GM18867 (cell line): ENCODE data around the gene CDC42EP2.

Experiments
- ATAC-seq: cut with Tn5 transposase; IDR thresholded peaks from one replicate; pipeline ENCODE4 v1.9.1; 2021; ENCODE audit warnings: mild to moderate bottlenecking, moderate library complexity; ENCODE audit not compliant: unreplicated experiment

The CDC42EP2 gene, protein sequence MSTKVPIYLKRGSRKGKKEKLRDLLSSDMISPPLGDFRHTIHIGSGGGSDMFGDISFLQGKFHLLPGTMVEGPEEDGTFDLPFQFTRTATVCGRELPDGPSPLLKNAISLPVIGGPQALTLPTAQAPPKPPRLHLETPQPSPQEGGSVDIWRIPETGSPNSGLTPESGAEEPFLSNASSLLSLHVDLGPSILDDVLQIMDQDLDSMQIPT

DNA sequence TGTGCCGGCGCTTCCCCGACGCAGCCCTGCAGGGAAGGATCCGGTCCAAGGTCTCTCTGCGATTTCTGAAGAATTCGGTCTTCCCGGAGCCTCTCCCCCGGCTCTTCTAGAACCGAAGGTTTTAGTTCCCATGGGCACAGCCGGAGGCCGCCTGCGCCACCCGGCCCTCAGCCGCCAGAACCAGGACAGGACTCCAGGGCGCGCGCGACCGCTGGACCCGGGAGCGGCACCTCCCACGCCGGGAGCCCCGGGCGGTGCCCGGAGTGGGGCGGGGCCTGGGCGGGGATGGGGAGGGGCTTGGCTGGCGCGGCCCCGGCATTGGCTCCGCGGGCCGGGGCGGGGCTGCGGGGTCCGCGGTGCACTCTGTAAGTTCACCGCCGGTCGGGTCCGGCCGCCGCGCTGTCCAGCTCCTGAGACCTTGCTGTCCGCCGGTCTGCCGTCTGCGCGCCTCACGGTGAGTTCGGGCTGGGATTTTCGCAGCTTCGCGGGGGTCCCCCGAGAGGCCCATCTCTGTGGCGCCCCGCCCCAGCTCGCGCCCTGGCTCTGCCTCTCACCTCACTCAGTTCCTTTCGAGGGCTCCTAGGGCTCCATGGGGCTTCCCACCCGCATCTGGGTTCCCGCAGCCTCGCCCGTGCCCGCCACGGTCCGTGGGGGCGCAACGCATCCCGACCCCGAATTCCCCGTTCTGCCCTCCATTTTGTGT lies at the start of gene CDC42EP2:
CDC42EP2 (plus strand) TSS at position 366 of the 703 bp plus-strand sequence. CDS start 6,033 bp downstream, outside the sequence.
- peak; percentile 83 for ATAC-seq

DNA sequence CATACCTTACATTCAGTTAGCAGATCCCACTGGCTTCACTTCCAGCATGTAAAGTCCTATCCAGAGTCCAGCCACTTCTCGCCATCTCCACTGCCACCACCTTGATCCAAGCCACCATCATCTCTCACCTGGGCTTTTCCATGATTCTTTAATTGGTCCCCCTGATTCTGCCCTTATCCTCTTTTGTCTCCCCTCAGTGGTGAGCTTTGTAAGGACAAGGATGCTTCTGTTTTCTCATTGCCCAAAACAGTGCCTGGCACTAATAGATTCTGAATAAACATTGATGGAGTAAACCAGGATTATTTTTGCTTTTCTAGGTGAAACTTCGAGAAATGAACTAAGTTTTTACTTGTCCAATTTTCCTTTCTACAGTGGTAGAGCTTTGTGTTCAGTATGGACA lies 48.5 kb upstream of the CDC42EP2 start:
- ATAC-seq = no peak

DNA sequence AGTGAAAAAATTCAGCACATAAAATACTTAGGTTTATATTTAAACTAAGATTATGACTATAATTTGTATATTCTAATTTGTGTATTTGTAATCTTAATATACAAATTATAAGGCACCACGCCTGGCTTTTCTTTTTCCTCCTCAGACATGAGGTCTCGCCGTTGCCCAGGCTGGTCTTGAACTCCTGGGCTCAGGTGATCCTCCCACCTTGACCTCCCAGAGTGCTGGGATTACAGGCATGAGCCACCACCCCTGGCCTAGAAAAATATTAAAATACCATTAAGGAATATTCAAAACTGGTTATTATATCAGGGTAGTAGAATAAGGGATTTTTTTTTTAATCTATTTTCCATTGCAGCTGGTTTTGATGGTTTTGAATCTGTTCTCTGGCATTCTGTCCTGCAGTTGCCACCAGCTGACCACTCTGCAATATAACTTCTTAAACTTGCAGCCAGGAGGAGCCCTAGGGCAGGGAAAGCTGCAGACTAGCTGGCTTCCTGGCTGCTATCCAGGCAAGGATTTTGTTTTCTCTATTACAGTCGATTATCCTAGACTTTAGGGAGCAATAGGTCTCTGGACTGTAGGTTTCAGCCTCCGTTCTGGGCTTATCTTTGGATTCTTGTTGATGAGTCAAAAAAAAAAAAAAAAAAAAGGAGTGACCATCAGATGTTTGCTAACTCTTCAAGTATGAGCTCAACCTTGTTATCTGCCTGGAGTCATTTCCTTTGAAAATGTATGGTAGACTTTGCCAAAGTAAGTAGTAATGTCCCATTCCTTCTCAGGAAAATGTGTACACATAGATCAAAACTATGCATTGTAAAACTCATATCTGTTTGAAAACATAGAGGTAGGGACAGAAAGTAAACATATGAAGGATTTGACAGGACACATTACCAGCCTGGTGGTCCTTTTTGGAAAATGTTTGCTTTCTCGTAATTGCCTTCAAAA lies 39.7 kb upstream of the CDC42EP2 start:
- no peak for ATAC-seq

DNA sequence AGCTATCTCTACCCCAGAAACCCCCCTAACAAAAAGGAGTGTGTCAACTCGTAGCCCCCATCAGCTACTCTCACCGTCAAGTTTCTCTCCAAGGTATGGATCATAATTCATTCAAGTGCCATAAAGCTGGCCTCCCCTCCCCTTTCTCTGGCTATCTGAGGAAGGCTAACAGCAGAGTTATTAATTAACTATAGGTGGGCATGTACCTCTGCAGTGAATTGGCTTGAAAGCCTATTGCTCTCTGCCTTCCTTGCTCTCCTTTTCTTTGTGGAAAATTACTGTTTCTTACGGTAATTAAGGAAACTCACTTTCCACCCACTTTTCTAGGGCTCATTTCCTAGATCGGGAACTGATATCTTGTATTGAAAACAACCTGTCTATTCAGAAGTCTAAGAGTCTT lies 38.8 kb upstream of the CDC42EP2 start:
- ATAC-seq = no peak

DNA sequence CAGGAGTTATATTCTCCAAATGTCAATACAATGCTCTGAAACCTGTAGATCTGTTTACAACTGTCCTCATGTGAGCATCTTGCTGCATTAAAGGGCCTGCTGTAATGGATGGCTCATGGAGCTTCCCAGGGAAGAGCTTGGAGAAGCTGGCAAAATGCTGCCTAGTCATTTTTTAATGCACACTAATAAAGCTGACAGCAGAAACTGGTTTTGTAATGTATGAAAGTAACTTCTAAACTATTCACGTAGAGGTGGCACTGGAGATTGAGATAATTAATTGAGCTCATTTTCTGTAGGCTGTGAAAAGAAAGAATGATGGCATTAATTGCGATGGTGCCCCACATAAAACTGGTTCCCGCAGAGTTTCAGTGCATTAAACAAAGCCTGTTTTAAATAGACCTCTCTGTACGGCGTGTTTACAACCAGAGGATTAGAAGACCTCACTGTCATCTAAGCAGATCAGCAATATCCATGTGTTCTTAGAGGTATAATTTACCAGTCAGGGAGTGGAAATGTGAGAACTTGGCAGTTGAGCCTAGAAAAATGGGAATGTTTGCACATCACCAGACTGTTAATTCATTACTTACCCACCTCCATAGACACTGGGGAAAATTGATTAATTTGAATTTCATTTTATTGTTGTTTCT lies 36.9 kb upstream of the CDC42EP2 start:
- no peak for ATAC-seq

DNA sequence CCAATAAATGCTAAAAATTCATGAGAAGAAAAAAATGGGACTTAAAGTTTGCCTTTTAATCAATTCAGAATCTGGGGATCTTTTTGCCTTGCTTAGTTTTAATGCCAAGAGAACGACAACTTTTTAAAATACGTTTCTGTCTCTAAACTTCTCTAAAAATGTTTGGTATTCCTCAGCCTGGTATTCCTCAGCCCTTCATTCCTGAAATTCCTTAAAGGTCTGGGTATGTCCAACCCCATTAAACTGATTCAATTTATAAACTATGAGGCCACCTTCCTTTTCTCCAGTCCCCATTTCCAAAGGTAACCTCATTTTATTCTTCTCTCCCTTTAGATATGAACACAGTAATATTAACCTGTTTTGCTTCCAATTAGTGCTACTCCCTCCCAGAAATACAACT lies 36.3 kb upstream of the CDC42EP2 start:
- no peak for ATAC-seq

DNA sequence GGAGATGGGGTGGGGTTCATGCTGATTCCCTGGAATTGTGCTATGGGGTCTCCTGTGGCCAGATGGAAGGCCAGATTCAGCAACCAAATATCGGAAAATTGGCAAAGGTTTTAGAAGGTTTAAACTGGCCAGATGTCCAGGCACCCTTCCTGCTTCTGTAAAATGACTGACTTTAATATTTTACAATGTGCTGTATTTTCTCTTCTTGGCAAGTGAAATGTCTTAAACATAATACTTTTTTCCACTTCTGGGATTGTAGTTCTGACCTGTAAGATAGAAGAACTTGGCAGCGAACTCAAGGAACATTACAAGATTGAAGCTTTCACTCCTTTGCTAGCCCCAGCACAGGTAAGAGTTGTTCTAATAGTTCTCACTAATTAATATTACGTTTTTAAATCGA lies 35.4 kb upstream of the CDC42EP2 start:
- ATAC-seq = no peak

DNA sequence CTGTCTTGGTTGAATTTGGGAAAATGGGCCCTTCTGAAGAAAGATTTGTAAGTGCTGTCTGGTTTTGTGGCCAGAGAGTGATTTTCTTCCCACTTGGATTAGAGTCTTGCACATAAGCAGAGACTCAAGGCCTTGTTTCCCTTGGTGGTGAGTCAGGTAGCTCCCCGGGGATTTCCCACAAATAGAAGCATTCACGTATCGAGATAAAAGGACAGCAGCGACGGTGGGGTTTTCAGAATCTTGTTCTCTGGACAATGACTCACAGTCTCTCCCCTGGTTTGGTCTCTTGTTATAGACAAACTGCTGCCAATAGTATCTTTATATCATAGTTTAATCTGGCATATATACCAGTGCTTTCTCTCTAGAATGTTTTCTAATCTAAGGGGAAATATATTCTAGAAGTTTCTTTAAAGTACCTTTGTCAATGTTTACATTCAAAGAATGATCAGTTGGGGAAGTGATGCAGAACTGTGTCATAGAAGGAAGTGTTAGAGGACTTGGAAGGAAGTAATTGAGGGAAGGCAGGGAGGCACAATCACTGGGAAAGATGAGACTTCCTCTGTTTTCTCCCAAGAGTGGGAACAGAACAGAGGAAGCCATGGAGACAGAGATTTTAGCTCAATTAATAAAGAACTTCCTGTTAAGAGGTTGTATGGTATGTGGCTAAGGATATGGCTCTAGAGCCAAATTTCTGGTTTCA lies 34.8 kb upstream of the CDC42EP2 start:
- ATAC-seq = no peak

DNA sequence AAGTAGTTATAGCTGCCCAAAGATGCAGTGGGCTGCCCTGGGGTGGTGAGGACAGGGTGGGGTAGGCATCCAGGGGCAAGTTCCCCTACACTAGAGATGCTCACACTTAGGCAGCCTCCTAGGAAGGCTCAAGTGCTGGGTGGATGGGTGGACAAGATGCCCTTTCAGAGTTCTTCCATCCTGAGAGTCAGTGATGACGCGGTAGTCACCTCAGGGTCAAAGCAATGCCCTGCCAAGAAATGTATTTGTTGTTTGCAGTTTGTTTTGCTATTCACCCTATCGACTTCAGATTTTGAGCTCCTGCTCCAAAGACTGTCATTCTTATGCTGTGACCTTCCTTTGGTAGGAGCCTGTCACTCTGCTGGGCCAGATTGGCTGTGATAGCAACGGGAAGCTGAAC lies 34.0 kb upstream of the CDC42EP2 start:
- no peak for ATAC-seq

DNA sequence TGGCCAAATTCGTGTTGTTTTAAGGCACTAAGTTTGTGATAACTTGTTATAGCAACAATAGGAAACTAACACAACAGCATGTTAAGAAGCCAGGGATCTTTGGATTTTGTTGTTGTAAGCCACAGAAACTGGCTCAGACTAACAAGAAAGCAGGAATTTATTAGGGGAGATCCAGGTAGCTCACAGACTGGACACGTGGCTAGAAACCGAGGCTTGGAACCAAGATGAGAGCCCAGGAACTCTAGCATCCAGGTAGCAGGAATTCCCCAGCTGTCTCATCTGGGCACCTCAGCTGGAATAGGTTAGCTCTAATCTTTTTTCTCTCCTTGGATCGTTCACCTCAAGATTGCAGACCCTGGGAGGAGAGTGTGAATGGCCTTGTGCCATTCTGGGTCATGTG lies 28.0 kb upstream of the CDC42EP2 start:
- ATAC-seq = no peak

DNA sequence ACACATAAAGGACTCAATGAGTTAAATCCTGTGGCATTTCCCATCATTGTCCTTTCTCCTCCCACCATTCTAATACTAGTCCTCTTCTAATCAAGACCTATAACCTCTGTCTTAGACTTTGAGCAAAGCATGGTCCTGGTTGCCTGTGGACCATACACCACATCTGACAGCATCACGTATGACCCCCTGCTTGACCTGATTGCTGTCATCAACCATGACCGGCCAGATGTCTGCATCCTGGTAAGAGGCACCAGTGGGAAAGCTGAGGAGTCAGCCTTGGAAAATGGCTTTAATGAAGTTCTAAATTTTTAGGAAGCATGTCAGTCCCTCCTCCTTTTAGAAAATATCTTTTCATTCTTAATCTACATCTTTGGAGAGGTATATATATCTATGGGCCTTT lies 27.1 kb upstream of the CDC42EP2 start:
- ATAC-seq = no peak

DNA sequence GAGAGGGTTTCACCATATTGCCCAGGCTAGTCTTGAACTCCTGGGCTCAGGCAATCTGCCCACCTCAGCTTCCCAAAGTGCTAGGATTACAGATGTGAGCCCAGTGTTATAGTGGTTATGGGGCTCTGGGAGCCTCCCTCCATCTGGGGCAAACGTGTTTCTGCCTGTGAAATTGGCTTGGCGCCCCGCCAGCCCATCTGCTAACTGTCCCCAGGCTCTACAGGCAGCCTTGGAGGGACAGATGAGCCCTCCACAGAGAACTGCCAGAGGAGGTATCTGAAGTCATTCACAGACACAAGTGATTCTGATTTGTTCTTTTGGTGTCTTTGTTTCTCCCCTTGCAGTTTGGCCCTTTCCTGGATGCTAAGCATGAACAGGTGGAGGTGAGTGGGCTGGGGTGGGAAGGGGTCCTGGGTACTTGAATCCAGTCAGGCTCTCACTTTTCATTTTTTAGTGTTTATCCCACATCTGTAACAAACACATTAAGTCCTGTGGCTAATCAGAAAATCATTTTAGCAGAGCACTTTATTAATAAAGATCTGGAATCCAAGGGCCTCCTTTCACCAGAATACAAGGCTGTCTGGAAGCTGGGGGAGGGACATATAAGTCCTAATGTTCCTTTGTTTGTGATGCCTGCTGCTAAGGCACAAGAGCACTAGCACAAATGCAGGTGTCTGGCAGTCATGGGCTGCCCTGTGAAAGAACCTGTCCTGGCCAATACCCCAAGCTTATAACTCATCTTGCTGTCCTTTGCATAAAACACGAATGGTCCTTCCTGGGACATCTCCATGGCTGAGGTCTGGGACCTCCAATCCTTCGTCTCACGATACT lies 25.7 kb upstream of the CDC42EP2 start:
- no peak for ATAC-seq

DNA sequence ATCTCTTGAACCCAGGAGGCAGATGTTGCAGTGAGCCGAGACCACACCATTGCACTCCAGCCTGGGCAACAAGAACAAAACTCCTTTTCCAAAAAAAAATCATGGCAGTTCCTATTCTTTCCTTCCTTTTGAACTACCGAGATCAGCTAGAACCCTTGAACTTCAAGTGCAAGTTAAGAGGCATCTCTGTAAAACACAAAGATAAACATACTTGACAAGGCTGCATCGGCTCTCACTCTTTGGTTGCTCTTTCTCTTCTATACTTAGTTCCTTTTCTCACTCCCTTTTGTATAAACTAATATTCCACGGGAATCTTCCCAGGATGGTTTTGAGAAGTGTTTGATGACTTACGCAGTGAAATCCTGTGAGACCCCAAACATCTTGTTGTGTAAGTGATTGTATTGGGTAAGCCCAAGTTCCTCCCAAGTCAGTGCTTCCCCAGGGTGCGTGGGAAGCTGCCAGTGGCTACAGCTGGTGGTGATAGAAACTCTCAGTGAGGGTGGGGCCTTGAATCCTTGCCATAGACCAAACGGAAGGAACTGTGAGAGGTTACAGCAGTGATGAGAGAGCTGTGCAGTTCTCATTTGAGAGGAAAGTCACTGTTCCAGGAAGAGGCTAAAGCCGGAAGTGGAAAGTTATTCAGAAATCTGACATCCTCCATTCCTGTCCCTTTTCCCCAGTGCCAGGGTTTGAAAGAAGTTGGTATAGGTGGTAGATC lies 24.1 kb upstream of the CDC42EP2 start:
- no peak for ATAC-seq

DNA sequence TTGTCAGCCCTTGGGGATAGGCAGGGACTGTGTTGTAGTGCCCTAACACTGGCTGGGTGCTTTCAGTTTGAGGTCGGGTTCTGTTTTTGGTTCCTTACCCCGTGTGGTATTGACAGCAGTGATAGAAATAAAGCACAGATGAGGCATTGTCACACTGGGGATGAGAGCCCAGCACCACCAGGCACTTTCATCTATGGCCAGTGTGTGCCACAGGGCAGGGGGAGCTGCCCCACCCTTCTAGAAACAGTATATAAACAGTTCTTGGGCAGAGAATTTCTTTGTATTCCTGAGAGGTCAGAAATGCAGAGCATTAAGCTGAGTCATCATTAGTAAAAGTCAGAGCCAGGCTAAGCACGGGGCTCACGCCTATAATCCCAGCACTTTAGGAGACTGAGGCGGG lies 23.1 kb upstream of the CDC42EP2 start:
- no peak for ATAC-seq

DNA sequence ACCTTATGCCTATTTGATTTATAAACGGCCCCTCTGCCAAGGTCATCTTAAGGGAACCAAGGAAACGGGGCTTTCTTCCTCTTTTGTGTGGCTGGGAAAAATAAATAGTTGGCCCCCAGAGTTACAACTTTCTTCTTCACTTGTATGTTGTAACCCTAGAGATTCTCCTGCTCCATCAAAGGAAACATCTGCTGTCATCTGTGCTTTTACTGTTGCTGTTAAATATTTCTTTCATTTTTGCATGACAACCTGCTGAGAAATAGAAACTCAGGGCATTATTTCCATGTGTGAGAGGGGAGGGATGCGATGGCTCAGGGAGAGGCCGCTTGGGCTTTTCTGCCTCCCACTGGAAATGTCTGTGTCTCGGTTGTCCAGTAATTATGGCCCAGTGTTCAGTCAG lies 21.8 kb upstream of the CDC42EP2 start:
- no peak for ATAC-seq

DNA sequence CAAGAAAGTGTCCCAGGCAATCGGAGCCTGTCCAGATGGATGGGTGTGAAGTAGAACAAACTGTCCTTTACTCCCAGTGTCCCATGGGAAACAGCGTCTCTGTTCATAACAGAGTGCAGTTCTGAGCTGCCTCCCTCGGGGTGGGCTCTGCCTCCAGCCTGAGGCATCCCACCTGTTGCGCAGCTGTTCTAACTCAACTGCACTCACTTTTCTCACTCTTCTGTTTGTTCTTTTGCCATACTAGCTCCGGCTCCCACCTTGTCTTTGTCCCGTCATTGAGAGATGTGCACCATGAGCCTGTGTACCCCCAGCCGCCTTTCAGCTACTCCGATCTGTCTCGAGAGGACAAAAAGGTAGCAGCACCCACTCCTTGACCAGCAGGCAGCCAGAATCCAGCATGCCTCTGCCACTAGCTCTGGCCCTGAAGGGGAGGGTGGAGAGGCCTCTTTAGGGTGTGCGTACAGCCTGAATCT lies 20.7 kb upstream of the CDC42EP2 start:
- ATAC-seq = no peak

DNA sequence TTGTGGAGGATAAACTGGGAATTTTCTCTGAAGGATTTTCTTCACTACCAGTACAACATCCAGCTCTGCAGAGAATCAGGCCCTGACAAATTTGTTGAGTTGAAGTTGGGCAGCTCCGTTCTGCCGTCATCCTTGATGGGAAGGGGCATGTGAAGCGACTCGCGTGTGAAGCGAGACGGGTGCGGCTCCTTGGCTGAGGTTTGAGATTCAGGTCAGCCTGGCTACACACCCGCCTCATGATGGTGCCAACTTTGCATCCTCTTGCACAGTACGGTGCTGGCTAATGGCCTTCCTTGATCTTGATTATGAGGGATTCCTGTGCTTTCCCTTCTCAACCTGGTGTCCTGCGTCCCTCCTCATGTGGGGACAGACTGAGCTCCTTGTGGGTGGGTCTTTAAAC lies 19.7 kb upstream of the CDC42EP2 start:
- ATAC-seq = no peak

DNA sequence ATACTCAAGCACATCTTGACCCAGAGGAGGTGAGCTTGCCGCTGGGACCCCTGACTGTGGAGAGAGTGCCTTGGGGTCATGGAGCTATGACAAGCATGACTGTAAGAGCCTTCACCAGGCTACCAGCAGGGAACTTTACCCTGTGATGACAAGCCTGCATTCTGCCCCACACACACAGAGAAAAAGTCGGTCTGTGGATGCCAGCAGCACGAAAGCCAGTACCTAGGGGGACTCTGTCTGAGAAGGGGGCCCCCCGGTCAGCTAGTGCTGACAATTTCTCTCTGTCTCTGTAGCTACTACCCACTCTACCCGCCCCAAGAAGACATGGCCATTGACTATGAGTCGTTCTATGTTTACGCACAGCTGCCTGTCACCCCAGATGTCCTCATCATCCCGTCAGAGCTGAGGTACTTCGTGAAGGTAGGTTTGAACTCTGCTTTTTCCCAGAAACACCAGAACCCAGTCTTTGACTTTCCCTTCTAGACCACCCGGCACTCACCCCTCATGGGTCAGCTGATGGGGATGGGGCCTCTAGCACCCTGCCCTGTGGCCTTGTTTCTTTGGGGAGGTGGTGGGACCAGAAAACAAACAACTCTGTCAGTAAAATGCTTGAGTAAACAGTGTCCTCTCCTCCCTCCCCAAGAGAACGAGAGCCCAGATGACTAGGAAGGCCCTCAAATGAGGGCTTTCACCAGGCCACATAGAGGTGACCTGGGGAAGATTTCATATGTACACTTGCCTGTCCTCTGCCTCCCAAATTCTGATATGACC lies 18.9 kb upstream of the CDC42EP2 start:
- ATAC-seq = no peak
